Measurements from ENCODE around the gene OLIG2. TPM values are rescaled to one million over a fixed set of nuclear protein-coding genes. Genes with fewer than 3 reads are reported as not detected.
A peak's percentile ranks its signal among the peaks of the same experiment; 100 is the strongest.

The OLIG2 gene
- total and polyA plus RNA-seq, 7 experiments from 2014 or later, result not detected

DNA sequence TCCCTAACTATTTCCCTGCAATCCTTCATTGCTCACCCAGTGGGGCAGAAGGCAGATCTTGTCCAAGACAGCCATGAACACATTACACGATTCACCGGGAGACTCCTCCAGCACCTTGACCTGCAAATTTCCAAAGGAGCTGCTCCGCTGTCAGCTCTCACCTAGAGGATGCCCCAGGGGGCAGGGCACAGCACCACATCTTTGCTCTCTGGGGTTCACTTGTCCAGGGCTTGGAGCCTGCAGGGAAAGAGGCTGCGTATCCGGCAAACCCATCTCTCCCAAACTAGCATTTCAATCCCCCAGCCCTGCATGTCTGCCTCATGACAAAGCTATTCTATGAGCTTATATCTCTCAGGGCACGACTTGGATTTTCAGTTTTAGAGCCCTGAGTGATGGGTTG, 35.1 kb upstream of the OLIG2 start:
- Histone ChIP-seq H3K9me3 (ENCODE audit: control insufficient read depth in 2 of 3, low read length in 3 of 3) (no peaks in the 10 kb centered on the region), H3K4me1 (ENCODE audit: control insufficient read depth in 2 of 2, insufficient read depth in 2 of 2, low read length in 2 of 2) (no peaks in the 10 kb centered on the region), H3K27ac (ENCODE audit: low read depth, low read length) (no peak overlapping the region), H3K4me3 (ENCODE audit: low read length) (no peak overlapping the region), H3K36me3 (ENCODE audit: control insufficient read depth in 2 of 3, insufficient read depth in 3 of 3, low read length in 3 of 3) (no peaks in the 10 kb centered on the region), H3K27me3 (ENCODE audit: control insufficient read depth in 2 of 2, insufficient read depth in 2 of 2, low read length in 2 of 2) (no peaks in the 10 kb centered on the region)
- H3K27ac Mint-ChIP-seq, result no peak overlapping the region
- DNase-seq (no peak), ATAC-seq (no peak)
- H3K4me1 Mint-ChIP-seq, result peaks cover 0 to 2% (median 0%) of the 10 kb centered on the region in 7 donors
- H3K9me3 Mint-ChIP-seq, result peaks cover 0 to 11% (median 0%) of the 10 kb centered on the region in 11 donors
- H3K4me3 Mint-ChIP-seq, result no peak overlapping the region
- intact Hi-C loops (cut with micrococcal nuclease), result loop anchor here (5.0 to 10.0 kb wide), 2 partner anchors 134 to 457 kb away; no protein-coding TSS in a partner anchor
- ChIA-PET CTCF (interaction anchor here (0.5 kb wide), 1 partner anchor 204 kb away, joined by 3 read pairs; no protein-coding TSS in a partner anchor), POLR2A (no interaction called here)
- peaks cover 5 to 45% (median 25%) of the 10 kb centered on the region in 5 donors for H3K27me3 Mint-ChIP-seq
- no peaks in the 10 kb centered on the region for H3K36me3 Mint-ChIP-seq

DNA sequence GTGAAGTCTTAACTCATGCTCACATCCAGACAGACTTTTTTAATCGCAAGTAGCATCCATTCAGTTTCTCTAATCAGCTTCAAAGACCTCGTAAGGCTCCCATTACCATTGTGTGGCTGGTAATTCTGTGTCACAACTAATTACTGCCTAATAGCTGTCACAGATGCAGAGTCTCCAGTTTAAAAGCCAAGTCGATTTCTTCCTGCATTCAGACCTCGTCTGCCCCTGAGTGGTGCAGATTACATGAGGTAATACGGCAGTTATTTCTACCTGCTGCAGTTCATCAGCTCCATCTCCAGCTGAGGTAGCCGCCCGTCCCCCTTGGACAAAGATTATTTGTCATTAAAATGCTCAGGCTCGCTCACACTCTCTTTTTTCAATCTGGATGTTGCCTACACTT, 34.4 kb upstream of the OLIG2 start:
- ChIA-PET CTCF (interaction anchor here (4.9 kb wide), 1 partner anchor 205 kb away, joined by 38 read pairs; no protein-coding TSS in a partner anchor), POLR2A (no interaction called here)
- Mint-ChIP-seq H3K4me3 (no peak overlapping the region), H3K4me1 (peaks cover 0 to 2% (median 0%) of the 10 kb centered on the region in 7 donors), H3K27me3 (peaks cover 5 to 45% (median 25%) of the 10 kb centered on the region in 5 donors), H3K36me3 (no peaks in the 10 kb centered on the region), H3K9me3 (peaks cover 0 to 11% (median 0%) of the 10 kb centered on the region in 11 donors), H3K27ac (no peak overlapping the region)
- no peak overlapping the region for H3K4me3 ChIP-seq (ENCODE audit: low read length)
- intact Hi-C loops (cut with micrococcal nuclease), result loop anchor here (5.0 to 10.0 kb wide), 2 partner anchors 133 to 456 kb away; no protein-coding TSS in a partner anchor
- DNase-seq (no peak), ATAC-seq (no peak)
- H3K27ac ChIP-seq (ENCODE audit: low read depth, low read length), result no peak overlapping the region
- H3K9me3 ChIP-seq (ENCODE audit: control insufficient read depth in 2 of 3, low read length in 3 of 3), result no peaks in the 10 kb centered on the region
- H3K27me3 ChIP-seq (ENCODE audit: control insufficient read depth in 2 of 2, insufficient read depth in 2 of 2, low read length in 2 of 2), result no peaks in the 10 kb centered on the region
- H3K4me1 ChIP-seq (ENCODE audit: control insufficient read depth in 2 of 2, insufficient read depth in 2 of 2, low read length in 2 of 2), result no peaks in the 10 kb centered on the region
- H3K36me3 ChIP-seq (ENCODE audit: control insufficient read depth in 2 of 3, insufficient read depth in 3 of 3, low read length in 3 of 3), result no peaks in the 10 kb centered on the region

DNA sequence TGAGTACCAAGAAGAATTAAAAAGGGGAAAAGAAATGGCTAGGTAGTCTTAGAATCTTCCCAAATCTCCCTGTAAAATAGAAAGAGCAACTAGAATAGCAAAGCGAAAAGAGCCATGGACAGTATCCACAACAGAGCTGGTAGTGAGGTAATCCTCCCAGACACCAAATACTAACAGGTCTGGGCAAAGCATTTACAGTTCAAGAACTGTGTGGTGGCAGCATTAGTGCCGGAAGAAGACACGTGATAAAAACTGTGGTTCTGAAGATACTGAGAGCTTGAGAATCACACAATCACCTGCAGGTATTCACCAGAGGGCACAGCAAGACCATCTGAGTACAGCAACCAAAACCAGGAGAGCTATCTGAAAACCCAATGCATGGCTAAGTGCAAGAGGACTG, 31.8 kb upstream of the OLIG2 start:
- Mint-ChIP-seq H3K9me3 (no peaks in the 10 kb centered on the region), H3K27ac (no peak overlapping the region), H3K4me3 (no peak overlapping the region), H3K27me3 (peaks cover 5 to 53% (median 20%) of the 10 kb centered on the region in 5 donors), H3K36me3 (peaks cover 0 to 4% (median 0%) of the 10 kb centered on the region in 5 donors), H3K4me1 (peaks cover 0 to 2% (median 0%) of the 10 kb centered on the region in 7 donors)
- Histone ChIP-seq H3K27me3 (ENCODE audit: control insufficient read depth in 2 of 2, insufficient read depth in 2 of 2, low read length in 2 of 2) (no peaks in the 10 kb centered on the region), H3K4me1 (ENCODE audit: control insufficient read depth in 2 of 2, insufficient read depth in 2 of 2, low read length in 2 of 2) (no peaks in the 10 kb centered on the region), H3K36me3 (ENCODE audit: control insufficient read depth in 2 of 3, insufficient read depth in 3 of 3, low read length in 3 of 3) (no peaks in the 10 kb centered on the region), H3K27ac (ENCODE audit: low read depth, low read length) (no peak overlapping the region), H3K9me3 (ENCODE audit: control insufficient read depth in 2 of 3, low read length in 3 of 3) (no peaks in the 10 kb centered on the region), H3K4me3 (ENCODE audit: low read length) (no peak overlapping the region)
- ChIA-PET POLR2A (no interaction called here), CTCF (interaction anchor here (0.8 to 4.9 kb wide), 5 partner anchors 54 to 208 kb away, joined by 3 to 38 read pairs (median 3); no protein-coding TSS in a partner anchor)
- intact Hi-C loops (cut with micrococcal nuclease), result loop anchor here (1.0 to 10.0 kb wide), 6 partner anchors 131 to 453 kb away; no protein-coding TSS in a partner anchor
- ATAC-seq (no peak), DNase-seq (no peak)

DNA sequence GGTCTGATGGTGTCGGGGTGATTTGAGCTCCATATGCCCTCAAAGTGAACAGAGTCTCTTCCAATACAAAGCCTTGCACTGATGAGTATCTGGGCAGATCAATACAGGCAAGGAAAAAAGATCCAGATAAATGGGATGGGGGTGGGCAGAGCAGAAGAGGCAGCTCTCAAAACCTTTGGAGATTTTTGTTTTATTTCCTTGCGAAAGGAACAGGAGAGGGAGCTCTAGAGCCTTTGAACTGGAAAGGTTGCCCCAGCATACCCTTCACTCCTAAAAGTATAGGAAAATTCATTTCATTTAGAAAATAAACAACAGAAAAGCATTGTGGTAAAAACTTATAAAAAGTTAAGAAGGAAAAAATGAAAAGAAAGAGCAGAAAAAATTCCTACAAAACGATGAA, 31.4 kb upstream of the OLIG2 start:
- ChIA-PET POLR2A (no interaction called here), CTCF (interaction anchor here (0.8 to 4.9 kb wide), 7 partner anchors 55 to 418 kb away, joined by 3 to 38 read pairs (median 3); no protein-coding TSS in a partner anchor)
- H3K27me3 Mint-ChIP-seq, result peaks cover 5 to 57% (median 20%) of the 10 kb centered on the region in 5 donors
- Histone ChIP-seq H3K4me3 (ENCODE audit: low read length) (no peak overlapping the region), H3K4me1 (ENCODE audit: control insufficient read depth in 2 of 2, insufficient read depth in 2 of 2, low read length in 2 of 2) (no peaks in the 10 kb centered on the region), H3K27me3 (ENCODE audit: control insufficient read depth in 2 of 2, insufficient read depth in 2 of 2, low read length in 2 of 2) (no peaks in the 10 kb centered on the region), H3K27ac (ENCODE audit: low read depth, low read length) (no peak overlapping the region), H3K9me3 (ENCODE audit: control insufficient read depth in 2 of 3, low read length in 3 of 3) (no peaks in the 10 kb centered on the region), H3K36me3 (ENCODE audit: control insufficient read depth in 2 of 3, insufficient read depth in 3 of 3, low read length in 3 of 3) (no peaks in the 10 kb centered on the region)
- intact Hi-C loops (cut with micrococcal nuclease), result loop anchor here (1.0 to 10.0 kb wide), 6 partner anchors 130 to 453 kb away; no protein-coding TSS in a partner anchor
- H3K9me3 Mint-ChIP-seq, result no peaks in the 10 kb centered on the region
- H3K4me1 Mint-ChIP-seq, result peaks cover 0 to 2% (median 0%) of the 10 kb centered on the region in 7 donors
- no peak overlapping the region for H3K4me3 Mint-ChIP-seq
- ATAC-seq (no peak), DNase-seq (peak in 1 of 9 donors; percentile 10)
- peaks cover 0 to 4% (median 0%) of the 10 kb centered on the region in 5 donors for H3K36me3 Mint-ChIP-seq
- no peak overlapping the region for H3K27ac Mint-ChIP-seq

DNA sequence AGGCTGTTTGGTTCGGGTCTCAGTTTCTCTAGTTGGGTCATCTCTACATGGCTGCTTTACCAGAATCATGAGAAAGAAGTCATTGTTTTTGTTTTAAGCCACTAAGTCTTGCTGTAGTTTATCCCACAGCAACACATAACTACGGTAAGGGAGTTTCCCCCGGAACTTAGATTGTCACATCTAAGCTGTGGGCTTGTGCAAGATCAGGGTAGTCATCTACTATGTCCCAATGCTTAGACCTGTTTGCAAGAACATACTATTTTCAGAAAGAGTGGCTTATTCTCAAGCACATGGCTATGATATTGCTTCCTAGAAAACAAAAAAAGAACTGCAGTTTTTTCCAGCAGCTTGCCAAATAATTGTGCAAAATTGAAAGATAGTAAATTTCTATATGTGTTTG, 18.0 kb upstream of the OLIG2 start:
- ChIA-PET POLR2A (no interaction called here), CTCF (no interaction called here)
- Mint-ChIP-seq H3K4me1 (peaks cover 0 to 6% (median 0%) of the 10 kb centered on the region in 7 donors), H3K9me3 (peaks cover 0 to 3% (median 0%) of the 10 kb centered on the region in 11 donors), H3K36me3 (peaks cover 0 to 10% (median 0%) of the 10 kb centered on the region in 5 donors), H3K27ac (no peak overlapping the region), H3K4me3 (no peak overlapping the region), H3K27me3 (peaks cover 16 to 34% (median 23%) of the 10 kb centered on the region in 5 donors)
- Histone ChIP-seq H3K36me3 (ENCODE audit: control insufficient read depth in 2 of 3, insufficient read depth in 3 of 3, low read length in 3 of 3) (no peaks in the 10 kb centered on the region), H3K4me1 (ENCODE audit: control insufficient read depth in 2 of 2, insufficient read depth in 2 of 2, low read length in 2 of 2) (no peaks in the 10 kb centered on the region), H3K27ac (ENCODE audit: low read depth, low read length) (no peak overlapping the region), H3K4me3 (ENCODE audit: low read length) (no peak overlapping the region), H3K9me3 (ENCODE audit: control insufficient read depth in 2 of 3, low read length in 3 of 3) (no peaks in the 10 kb centered on the region), H3K27me3 (ENCODE audit: control insufficient read depth in 2 of 2, insufficient read depth in 2 of 2, low read length in 2 of 2) (peaks cover 0 to 10% of the 10 kb centered on the region in 2 donors)
- peak; percentile 55 for ATAC-seq
- DNase-seq, result no peak
- intact Hi-C loops (cut with micrococcal nuclease), result no loop called here

DNA sequence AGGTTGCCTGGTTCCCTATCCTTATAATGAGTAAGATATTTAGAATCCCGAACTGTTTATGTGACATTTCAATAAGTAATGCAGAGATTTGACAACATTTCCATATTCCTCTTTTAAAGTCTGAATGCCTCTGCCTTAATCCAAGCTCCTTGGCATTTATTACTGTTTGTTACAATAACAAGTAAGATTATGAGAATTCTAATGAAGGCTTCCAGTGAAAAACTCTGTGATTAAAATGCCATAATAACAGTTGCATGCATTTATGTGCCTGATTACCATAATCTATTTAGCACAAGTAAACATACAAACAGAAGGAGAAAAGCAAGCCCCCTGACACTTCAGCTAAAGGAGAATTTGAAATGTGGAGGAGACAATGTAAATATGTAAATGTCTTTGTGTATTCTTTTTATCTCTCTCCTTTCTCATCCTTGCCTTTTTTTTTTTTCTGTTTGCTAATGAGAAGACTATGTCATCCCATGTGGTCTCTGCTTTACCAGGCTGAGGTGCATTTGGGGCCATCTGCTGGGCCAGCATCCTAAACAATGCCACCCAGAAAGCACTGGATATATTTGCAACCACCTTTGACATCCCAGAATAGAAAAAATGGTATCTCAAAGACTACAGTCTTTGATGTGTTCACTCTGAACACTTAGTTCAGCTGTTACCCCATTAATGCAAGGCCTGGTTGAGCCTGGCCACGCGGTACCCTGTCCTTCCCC, 17.2 kb upstream of the OLIG2 start:
- peaks cover 0 to 10% (median 0%) of the 10 kb centered on the region in 5 donors for H3K36me3 Mint-ChIP-seq
- Histone ChIP-seq H3K36me3 (ENCODE audit: control insufficient read depth in 2 of 3, insufficient read depth in 3 of 3, low read length in 3 of 3) (no peaks in the 10 kb centered on the region), H3K4me3 (ENCODE audit: low read length) (no peak overlapping the region), H3K27ac (ENCODE audit: low read depth, low read length) (no peak overlapping the region), H3K4me1 (ENCODE audit: control insufficient read depth in 2 of 2, insufficient read depth in 2 of 2, low read length in 2 of 2) (no peaks in the 10 kb centered on the region), H3K27me3 (ENCODE audit: control insufficient read depth in 2 of 2, insufficient read depth in 2 of 2, low read length in 2 of 2) (peaks cover 0 to 10% of the 10 kb centered on the region in 2 donors), H3K9me3 (ENCODE audit: control insufficient read depth in 2 of 3, low read length in 3 of 3) (no peaks in the 10 kb centered on the region)
- no peak overlapping the region for H3K4me3 Mint-ChIP-seq
- peaks cover 0 to 4% (median 0%) of the 10 kb centered on the region in 11 donors for H3K9me3 Mint-ChIP-seq
- H3K27me3 Mint-ChIP-seq, result peaks cover 21 to 37% (median 28%) of the 10 kb centered on the region in 5 donors
- no peak overlapping the region for H3K27ac Mint-ChIP-seq
- intact Hi-C loops (cut with micrococcal nuclease), result no loop called here
- no peak for ATAC-seq
- H3K4me1 Mint-ChIP-seq, result peaks cover 0 to 6% (median 0%) of the 10 kb centered on the region in 7 donors
- CTCF ChIA-PET, result interaction anchor here (0.6 to 0.8 kb wide), 2 partner anchors 68 to 120 kb away, joined by 3 read pairs; no protein-coding TSS in a partner anchor
- POLR2A ChIA-PET, result no interaction called here
- no peak for DNase-seq

Measured in naive thymus-derived CD4-positive, alpha-beta T cell (primary cell).